ENCODE results near the gene MOSPD2.

DNA sequence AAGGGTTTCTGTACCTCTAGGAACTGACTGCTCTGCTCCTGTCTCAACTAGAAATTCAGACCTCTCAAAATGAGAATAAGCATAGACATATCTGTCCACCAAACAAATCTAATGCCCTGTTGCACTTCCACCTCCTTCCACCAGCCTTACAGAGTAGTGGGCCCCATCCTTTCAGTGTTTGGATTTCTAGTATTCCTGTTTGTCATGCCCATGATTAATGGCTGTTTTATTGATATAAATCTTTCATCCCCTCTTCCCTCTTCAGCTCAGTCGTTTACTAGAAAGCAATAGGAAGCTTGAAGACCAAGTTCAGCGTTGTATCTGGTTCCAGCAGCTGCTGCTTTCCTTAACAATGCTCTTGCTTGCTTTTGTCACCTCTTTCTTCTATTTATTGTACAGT lies 46.2 kb downstream of the MOSPD2 start:
- TF ChIP-seq, protein P1, sequence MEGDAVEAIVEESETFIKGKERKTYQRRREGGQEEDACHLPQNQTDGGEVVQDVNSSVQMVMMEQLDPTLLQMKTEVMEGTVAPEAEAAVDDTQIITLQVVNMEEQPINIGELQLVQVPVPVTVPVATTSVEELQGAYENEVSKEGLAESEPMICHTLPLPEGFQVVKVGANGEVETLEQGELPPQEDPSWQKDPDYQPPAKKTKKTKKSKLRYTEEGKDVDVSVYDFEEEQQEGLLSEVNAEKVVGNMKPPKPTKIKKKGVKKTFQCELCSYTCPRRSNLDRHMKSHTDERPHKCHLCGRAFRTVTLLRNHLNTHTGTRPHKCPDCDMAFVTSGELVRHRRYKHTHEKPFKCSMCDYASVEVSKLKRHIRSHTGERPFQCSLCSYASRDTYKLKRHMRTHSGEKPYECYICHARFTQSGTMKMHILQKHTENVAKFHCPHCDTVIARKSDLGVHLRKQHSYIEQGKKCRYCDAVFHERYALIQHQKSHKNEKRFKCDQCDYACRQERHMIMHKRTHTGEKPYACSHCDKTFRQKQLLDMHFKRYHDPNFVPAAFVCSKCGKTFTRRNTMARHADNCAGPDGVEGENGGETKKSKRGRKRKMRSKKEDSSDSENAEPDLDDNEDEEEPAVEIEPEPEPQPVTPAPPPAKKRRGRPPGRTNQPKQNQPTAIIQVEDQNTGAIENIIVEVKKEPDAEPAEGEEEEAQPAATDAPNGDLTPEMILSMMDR (IDR thresholded peaks at IDR 0.05; ENCODE audit: insufficient read depth, low read depth, low read length) = no peak
- TF ChIP-seq EZH2 (IDR thresholded peaks at IDR 0.05; ENCODE audit: insufficient read depth, low read length) = no peak

Data from astrocyte (in vitro differentiated cells and primary cell).